HG03571 (cell line): ENCODE data around the gene BUD13.
A peak's percentile ranks its signal among the peaks of the same experiment; 100 is the strongest.
"Not testable (repeated sequence)": the region's sequence is repeated elsewhere in the genome, so short reads cannot be mapped to it uniquely, and the experiment has no call there.

ENCODE experiments used
- ATAC-seq: cut with Tn5 transposase; IDR thresholded peaks from one replicate; pipeline ENCODE4 v1.9.1; 2021; ENCODE audit not compliant: unreplicated experiment

Gene BUD13

GRCh38 chr11:116772443-116773202 is at the start of gene BUD13:
Gene BUD13, minus strand, starts transcription at chr11:116772987. Its CDS starts 23 bp downstream, at chr11:116772964.
- peak; percentile 82 for ATAC-seq

- no peak for ATAC-seq
These were observed 49.8 kb upstream of the BUD13 start for GRCh38 chr11:116822575-116822974.

GRCh38 chr11:116821050-116821918 is 48.5 kb upstream of the BUD13 start:
- ATAC-seq, result no peak

- ATAC-seq, result no peak
These were observed 46.3 kb upstream of the BUD13 start for GRCh38 chr11:116819049-116819448.

- ATAC-seq, result no peak
These were observed 41.7 kb upstream of the BUD13 start for GRCh38 chr11:116814502-116814901.

- no peak for ATAC-seq
These were observed 41.1 kb upstream of the BUD13 start for GRCh38 chr11:116813781-116814471.

- no peak for ATAC-seq
These were observed 40.4 kb upstream of the BUD13 start for GRCh38 chr11:116813170-116813569.

- ATAC-seq, result no peak
These were observed 39.3 kb upstream of the BUD13 start for GRCh38 chr11:116812109-116812508.

- no peak for ATAC-seq
These were observed 38.4 kb upstream of the BUD13 start for GRCh38 chr11:116811194-116811593.

GRCh38 chr11:116808262-116809175 is 35.7 kb upstream of the BUD13 start:
- no peak for ATAC-seq

- no peak for ATAC-seq
These were observed 34.9 kb upstream of the BUD13 start for GRCh38 chr11:116807601-116808261.

- no peak for ATAC-seq
These were observed 31.2 kb upstream of the BUD13 start for GRCh38 chr11:116804001-116804400.

GRCh38 chr11:116801662-116802061 is 28.9 kb upstream of the BUD13 start:
- not testable (repeated sequence) for ATAC-seq

- ATAC-seq, result no peak
These were observed 27.8 kb upstream of the BUD13 start for GRCh38 chr11:116800610-116801009.

- ATAC-seq, result no peak
These were observed 25.6 kb upstream of the BUD13 start for GRCh38 chr11:116798368-116798767.

GRCh38 chr11:116797816-116798215 is 25.0 kb upstream of the BUD13 start:
- no peak for ATAC-seq

- no peak for ATAC-seq
These were observed 23.8 kb upstream of the BUD13 start for GRCh38 chr11:116796548-116796947.

- no peak for ATAC-seq
These were observed 22.1 kb upstream of the BUD13 start for GRCh38 chr11:116794851-116795250.

- ATAC-seq, result no peak
These were observed 20.9 kb upstream of the BUD13 start for GRCh38 chr11:116793772-116794097.
